Hematopoietic multipotent progenitor cell treated with erythropoietin and hydrocortisone succinate and interleukin-3 and kit ligand, for 17 days (in vitro differentiated cells): ENCODE measurements around the gene UQCC2.

Source experiments
- DNase-seq: peaks from one replicate; pipeline ENCODE4 v3.0.0-alpha.2; 2015; ENCODE audit warnings: low spot score

Gene UQCC2

DNA sequence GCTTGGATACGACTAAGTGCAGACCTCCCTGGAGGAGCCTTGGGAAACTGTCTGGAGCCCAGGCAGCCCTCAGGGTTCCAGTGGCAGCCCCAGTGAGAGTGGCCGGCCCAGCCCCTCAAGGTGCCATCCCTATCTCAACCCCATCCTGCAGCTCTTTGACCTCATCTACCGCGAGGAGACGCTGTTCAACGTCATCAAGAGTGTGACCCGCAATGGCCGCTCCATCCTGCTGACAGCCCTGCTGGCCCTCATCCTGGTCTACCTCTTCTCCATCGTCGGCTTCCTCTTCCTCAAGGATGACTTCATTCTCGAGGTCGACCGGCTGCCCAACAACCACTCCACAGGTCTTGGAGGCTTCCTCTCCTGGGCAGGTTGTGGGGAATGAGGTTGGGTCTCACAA, 20.7 kb downstream of the UQCC2 start:
- no peak for DNase-seq

- no peak for DNase-seq
Measured at GRCh38 chr6:33689879-33690278, 21.6 kb downstream of the UQCC2 start.

DNA sequence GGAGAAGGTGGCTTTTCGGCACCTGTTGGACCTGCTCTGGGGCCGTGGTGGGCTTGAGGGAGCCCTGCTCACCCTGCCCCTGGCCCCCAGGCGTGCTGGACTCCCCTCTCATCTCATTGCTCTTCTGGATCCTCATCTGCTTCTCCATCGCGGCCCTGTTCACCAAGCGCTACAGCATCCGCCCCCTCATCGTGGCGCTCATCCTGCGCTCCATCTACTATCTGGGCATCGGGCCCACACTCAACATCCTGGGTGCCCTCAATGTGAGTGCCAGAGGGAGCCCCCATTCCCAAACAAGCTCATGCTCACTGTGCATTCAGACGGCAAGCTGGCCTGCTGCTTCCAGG, 22.4 kb downstream of the UQCC2 start:
- no peak for DNase-seq

DNA sequence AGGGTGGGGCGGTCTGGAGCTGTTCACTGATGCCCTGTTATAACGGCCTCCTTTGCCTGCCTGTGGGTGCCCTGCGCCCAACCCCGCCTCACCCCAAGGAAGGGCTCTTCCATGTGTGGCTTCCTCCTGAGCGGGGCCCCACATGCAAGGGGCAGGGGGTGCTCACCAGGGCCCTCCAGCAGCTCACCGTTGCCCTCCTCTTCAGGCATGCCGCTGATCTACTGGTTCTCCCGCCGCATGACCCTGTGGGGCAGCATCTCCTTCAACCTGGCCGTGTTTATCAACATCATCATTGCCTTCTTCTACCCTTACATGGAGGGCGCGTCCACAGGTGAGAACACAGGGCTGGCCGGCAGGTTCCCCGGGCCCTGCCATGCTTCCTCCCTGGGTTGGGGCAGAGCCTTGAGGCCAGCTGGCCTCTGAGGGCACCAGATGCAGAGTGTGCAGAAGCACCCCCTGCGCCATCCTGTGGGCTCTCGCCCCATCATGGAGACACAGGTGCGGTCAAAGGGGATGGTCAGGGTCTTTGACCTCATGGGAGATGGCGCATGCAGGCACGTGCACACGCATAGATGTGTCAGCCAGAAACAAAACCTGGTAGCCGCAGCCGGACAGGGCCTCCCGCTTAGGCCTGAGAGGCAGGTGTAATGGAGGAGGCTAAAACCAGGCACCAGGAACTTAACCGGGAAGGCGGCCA, 22.9 kb downstream of the UQCC2 start:
- DNase-seq = no peak

DNA sequence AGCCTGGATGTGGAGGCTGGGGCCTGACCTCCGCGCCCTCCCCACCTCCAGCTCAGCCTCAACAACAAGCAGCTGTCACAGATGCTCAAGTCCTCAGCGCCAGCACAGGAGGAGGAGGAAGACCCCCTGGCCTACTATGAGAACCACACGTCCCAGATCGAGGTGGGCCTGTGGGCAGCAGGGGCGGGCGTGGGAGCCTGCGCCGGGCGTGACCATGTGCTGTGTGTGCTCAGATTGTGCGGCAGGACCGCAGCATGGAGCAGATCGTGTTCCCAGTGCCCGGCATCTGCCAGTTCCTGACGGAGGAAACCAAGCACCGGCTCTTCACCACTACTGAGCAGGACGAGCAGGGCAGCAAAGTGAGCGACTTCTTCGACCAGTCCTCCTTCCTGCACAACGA, 23.5 kb downstream of the UQCC2 start:
- DNase-seq = no peak

GRCh38 chr6:33686981-33687975, 24.2 kb downstream of the UQCC2 start:
- no peak for DNase-seq

GRCh38 chr6:33686225-33686924, 25.1 kb downstream of the UQCC2 start:
- DNase-seq = no peak

GRCh38 chr6:33685411-33686224, 25.9 kb downstream of the UQCC2 start:
- DNase-seq = no peak

GRCh38 chr6:33684983-33685382, 26.5 kb downstream of the UQCC2 start:
- no peak for DNase-seq

DNA sequence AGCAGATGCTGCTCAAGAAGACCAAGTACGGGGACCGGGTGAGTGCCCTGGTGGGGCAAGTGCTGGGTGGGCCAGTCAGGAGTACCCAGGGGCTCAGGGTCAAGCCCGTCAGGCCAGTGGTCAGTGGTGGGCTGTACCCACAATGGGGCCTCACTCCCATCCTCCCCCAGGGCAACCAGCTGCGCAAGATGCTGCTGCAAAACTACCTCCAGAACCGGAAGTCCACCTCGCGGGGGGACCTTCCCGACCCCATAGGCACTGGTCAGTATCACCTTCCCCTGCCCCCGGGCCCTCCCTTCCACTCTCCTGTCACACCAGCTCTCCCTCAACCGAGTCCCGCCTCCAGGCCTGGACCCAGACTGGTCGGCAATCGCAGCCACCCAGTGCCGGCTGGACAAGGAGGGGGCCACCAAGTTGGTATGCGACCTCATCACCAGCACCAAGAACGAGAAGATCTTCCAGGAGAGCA, 27.0 kb downstream of the UQCC2 start:
- no peak for DNase-seq

- no peak for DNase-seq
Measured at GRCh38 chr6:33683576-33684427, 27.7 kb downstream of the UQCC2 start.

- no peak for DNase-seq
Measured at GRCh38 chr6:33683051-33683571, 28.4 kb downstream of the UQCC2 start.

- DNase-seq = no peak
Measured at GRCh38 chr6:33682341-33682740, 29.2 kb downstream of the UQCC2 start.

- no peak for DNase-seq
Measured at GRCh38 chr6:33679761-33680160, 31.7 kb downstream of the UQCC2 start.

- DNase-seq = no peak
Measured at GRCh38 chr6:33678932-33679490, 32.5 kb downstream of the UQCC2 start.

DNA sequence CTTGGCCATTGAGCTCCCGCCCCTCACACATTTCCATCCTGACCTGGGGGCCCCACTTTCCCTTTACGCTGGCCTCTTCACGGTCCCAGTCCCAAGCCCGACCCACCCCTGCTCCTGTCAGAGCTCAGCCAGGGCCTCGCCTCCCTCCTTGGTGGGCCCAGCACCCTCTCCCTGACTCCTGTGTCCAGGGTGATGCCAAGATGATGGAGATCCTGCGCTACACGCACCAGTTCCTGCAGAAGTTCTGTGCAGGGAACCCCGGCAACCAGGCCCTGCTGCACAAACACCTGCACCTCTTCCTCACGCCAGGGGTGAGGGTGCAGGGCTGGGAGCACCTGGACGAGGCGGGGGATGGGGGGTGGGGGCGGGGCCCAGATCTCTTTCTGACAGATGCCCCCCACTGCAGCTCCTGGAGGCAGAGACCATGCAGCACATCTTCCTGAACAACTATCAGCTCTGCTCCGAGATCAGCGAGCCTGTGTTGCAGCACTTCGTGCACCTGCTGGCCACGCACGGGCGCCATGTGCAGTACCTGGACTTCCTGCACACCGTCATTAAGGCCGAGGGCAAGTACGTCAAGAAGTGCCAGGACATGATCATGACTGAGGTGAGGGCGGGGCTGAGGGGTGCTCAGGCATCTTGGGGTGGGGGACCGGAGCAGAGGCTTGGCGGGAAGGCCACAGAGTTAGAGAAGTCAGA, 33.1 kb downstream of the UQCC2 start:
- no peak for DNase-seq

DNA sequence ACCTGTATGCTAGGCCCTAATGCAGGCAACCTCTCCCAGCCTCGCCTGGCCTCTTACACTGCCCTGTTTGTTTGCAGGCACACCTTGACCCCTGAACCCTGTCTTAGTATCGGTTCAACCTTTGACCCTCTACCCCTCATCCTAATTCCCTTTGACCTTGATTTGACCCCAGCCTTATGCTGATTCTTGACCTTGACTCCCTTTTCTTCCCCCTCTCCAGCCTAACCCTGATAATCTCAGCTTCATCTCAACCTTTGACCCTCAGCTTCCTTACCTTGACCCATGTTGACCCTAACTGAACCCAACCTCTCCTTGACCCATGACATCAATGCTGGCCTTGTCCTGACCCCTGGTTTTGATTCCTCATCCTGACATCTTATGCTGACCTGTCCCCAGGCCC, 33.8 kb downstream of the UQCC2 start:
- no peak for DNase-seq

DNA sequence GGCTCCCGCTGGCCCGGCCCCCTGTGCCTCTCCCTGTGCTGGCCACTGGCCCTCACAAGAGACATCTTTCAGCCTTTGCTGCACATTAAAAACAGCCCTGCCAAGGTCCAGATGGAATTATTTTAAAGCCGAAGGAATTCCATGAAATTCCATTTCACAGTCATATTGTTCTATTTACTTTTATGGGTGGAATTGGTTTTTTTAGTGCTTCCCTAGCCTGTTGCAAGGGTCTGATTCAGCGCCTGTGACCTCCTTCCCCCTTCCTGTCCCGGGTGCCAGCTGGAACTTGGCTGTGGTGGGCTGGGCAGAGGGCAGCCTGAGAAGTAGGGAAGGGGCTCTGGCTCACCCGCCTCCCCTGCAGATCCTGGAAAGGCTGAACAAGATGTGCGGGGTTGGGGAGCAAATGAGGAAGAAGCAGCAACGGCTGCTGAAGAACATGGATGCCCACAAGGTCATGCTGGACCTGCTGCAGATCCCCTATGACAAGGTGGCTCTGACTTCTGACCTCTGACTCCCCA, 34.3 kb downstream of the UQCC2 start:
- no peak for DNase-seq

DNA sequence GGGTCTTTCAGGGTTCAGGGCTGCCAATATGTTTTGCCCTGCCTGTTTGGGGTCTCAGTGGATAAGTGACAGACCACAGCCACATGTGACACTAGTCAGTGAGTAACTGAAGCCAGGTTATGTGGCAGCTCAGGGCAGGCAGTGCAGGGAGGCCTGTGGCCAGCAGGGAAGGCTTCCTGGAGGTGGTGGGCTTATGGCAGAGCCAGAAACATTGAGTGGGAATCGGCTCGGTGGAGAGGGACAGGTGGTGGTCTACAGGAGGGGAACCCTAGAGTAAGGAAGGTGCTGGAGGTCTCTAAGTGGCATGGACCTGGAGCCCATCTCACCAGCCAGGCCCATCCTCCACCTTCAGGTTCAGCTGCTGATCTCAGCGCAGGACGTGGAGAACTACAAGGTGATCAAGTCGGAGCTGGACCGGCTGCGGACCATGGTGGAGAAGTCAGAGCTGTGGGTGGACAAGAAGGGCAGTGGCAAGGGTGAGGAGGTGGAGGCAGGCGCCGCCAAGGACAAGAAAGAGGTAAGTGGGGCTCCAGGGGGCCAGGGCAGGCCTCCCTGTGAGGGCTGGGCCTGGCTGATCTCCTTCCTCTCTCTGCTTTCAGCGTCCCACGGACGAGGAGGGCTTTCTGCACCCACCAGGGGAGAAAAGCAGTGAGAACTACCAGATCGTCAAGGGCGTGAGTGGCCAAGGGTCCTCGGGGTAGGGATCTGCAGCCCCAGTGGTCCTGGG, 34.9 kb downstream of the UQCC2 start:
- DNase-seq = no peak
